Panc1 (cell line): ENCODE measurements around the gene TRIOBP. TPM values are rescaled to one million over a fixed set of nuclear protein-coding genes. Genes with fewer than 3 reads are reported as not detected.

ENCODE experiments used
- ATAC-seq: fragments of 200-7000 bp; cut with Tn5 transposase; 2 replicates; pipeline ENCODE4 v1.9.1; 2020; ENCODE audit warnings: mild to moderate bottlenecking, moderate library complexity
- BruUV-seq: library from RNA; stranded (reverse); fragments of 400-500 nt; replicated peaks from 2 replicates; lab custom pipeline; 2021; lab: Mats Ljungman, UMichigan
- CTCF ChIA-PET: fragments of 300-600 bp; sonication (Branson Sonifier 250); formaldehyde crosslinking; loops from one replicate; lab custom pipeline; 2022; ENCODE audit warnings: antibody characterized with exemption; lab: Charles Lee
- POLR2A ChIA-PET: fragments of 300-600 bp; sonication (Branson Sonifier 250); formaldehyde crosslinking; loops from one replicate; lab custom pipeline; 2022; ENCODE audit warnings: antibody characterized with exemption; lab: Charles Lee
- DNase-seq: peaks from one replicate; pipeline ENCODE4 v3.0.0-alpha.2; 2010; ENCODE audit warnings: low read depth, low spot score
- H3K27ac ChIP-seq: 2 replicates; pipeline ENCODE4 v1.5.1; 2011; ENCODE audit warnings: mild to moderate bottlenecking, low read length, inconsistent platforms
- H3K27me3 ChIP-seq: fragments of 200-500 bp; sonication (Bioruptor generic); 2 replicates; pipeline ENCODE4 v1.6.0; 2014; ENCODE audit warnings: low read length, inconsistent platforms; ENCODE audit not compliant: control insufficient read depth, insufficient read depth
- H3K36me3 ChIP-seq: fragments of 200-500 bp; sonication (Bioruptor generic); 2 replicates; pipeline ENCODE4 v1.5.1; 2014; ENCODE audit warnings: inconsistent platforms, mild to moderate bottlenecking, low read length, moderate library complexity; ENCODE audit not compliant: control insufficient read depth, insufficient read depth
- H3K4me1 ChIP-seq: 2 replicates; pipeline ENCODE4 v1.5.1; 2011; ENCODE audit warnings: inconsistent platforms, mild to moderate bottlenecking, low read length, moderate library complexity; ENCODE audit not compliant: control insufficient read depth, insufficient read depth
- H3K4me3 ChIP-seq, 2 experiments: 2 replicates each; pipeline ENCODE4 v1.5.1; 2011 to 2012; ENCODE audit warnings: low read depth in 2 of 2, low read length in 2 of 2, mild to moderate bottlenecking in 2 of 2, inconsistent platforms in 1 of 2, moderate library complexity in 1 of 2
- H3K9me3 ChIP-seq: fragments of 200-500 bp; sonication (Bioruptor generic); 2 replicates; pipeline ENCODE4 v1.5.1; 2014; ENCODE audit warnings: low read depth, mild to moderate bottlenecking, inconsistent platforms, low read length, moderate library complexity; ENCODE audit not compliant: control insufficient read depth, insufficient read depth
- CTCF ChIP-seq: fragments of 450-650 bp; IDR thresholded peaks from 2 replicates; pipeline ENCODE4 v1.5.1; 2017; ENCODE audit warnings: mild to moderate bottlenecking
- POLR2AphosphoS5 ChIP-seq: IDR thresholded peaks from 2 replicates; pipeline ENCODE4 v1.6.1; 2012; ENCODE audit warnings: mild to moderate bottlenecking, low read depth, low read length, moderate library complexity
- REST ChIP-seq, 2 experiments: IDR thresholded peaks; 2 replicates each; pipeline ENCODE4 v1.6.1; 2011 to 2012; ENCODE audit warnings: low read depth in 2 of 2, control low read depth in 1 of 2, low read length in 1 of 2, mild to moderate bottlenecking in 1 of 2, moderate library complexity in 1 of 2; ENCODE audit not compliant: insufficient read depth in 1 of 2
- SIN3A ChIP-seq: IDR thresholded peaks from 2 replicates; pipeline ENCODE4 v1.6.1; 2012; ENCODE audit warnings: low read depth, mild to moderate bottlenecking, low read length, moderate library complexity, borderline replicate concordance; ENCODE audit not compliant: insufficient read depth
- TCF7L2 ChIP-seq: IDR thresholded peaks from 2 replicates; pipeline ENCODE4 v1.6.1; 2011; ENCODE audit warnings: mild to moderate bottlenecking, low read depth, low read length, inconsistent platforms
- in situ Hi-C: cut with HindIII; loops from 2 replicates; pipeline ENCODE4 v1.10.0; 2016; ENCODE audit warnings: low sequenced_read_pairs, low pct_unique_long_range_greater_than_20kb
- intact Hi-C: fragments of 100-400 bp; cut with micrococcal nuclease; formaldehyde crosslinking; loops from one replicate; pipeline ENCODE4 v1.10.0; 2022; ENCODE audit not compliant: unreplicated experiment
- total RNA-seq: library from RNA; stranded (reverse); gene quantifications from one replicate; pipeline ENCODE4 v1.2.1, GENCODE V29; 2021; ENCODE audit not compliant: unreplicated experiment

Gene TRIOBP
- total RNA-seq, 1 experiment from 2014 or later = 50.5 TPM

GRCh38 chr22:37757663-37758062 lies 60.8 kb downstream of the TRIOBP start:
- Histone ChIP-seq H3K9me3 (no peaks in the 10 kb centered on the region), H3K27ac (no peak overlapping the region), H3K27me3 (no peaks in the 10 kb centered on the region), H3K4me1 (peaks cover 15% of the 10 kb centered on the region), H3K4me3 (no peak overlapping the region), H3K36me3 (no peaks in the 10 kb centered on the region)
- ATAC-seq (no peak), DNase-seq (no peak)
- in situ Hi-C loops (no loop called here), intact Hi-C loops (no loop called here)
- BruUV-seq = no TSS peak
- CTCF ChIA-PET = interaction anchor here (0.6 kb wide), 1 partner anchor 11 kb away, joined by 5 read pairs; no protein-coding TSS in a partner anchor
- POLR2A ChIA-PET = no interaction called here
- TF ChIP-seq POLR2AphosphoS5 (no peak), CTCF (no peak), REST (IDR thresholded peaks at IDR 0.05; ENCODE audit: insufficient read depth in 1 of 2, low read depth in 2 of 2, low read length in 1 of 2) (no peak), TCF7L2 (no peak), SIN3A (no peak)

GRCh38 chr22:37758694-37759093 lies 61.8 kb downstream of the TRIOBP start:
- H3K4me3 ChIP-seq = no peak overlapping the region
- no peaks in the 10 kb centered on the region for H3K27me3 ChIP-seq
- ChIA-PET CTCF (no interaction called here), POLR2A (no interaction called here)
- ATAC-seq (no peak), DNase-seq (no peak)
- H3K9me3 ChIP-seq = no peaks in the 10 kb centered on the region
- intact Hi-C loops (no loop called here), in situ Hi-C loops (no loop called here)
- BruUV-seq = no TSS peak
- peaks cover 4% of the 10 kb centered on the region for H3K4me1 ChIP-seq
- no peak for TF ChIP-seq REST (IDR thresholded peaks at IDR 0.05; ENCODE audit: insufficient read depth in 1 of 2, low read depth in 2 of 2, low read length in 1 of 2)
- no peak for TF ChIP-seq POLR2AphosphoS5
- TF ChIP-seq TCF7L2 = no peak
- TF ChIP-seq SIN3A = no peak
- no peak for TF ChIP-seq CTCF
- H3K36me3 ChIP-seq = no peaks in the 10 kb centered on the region
- no peak overlapping the region for H3K27ac ChIP-seq
